Ovary (tissue), 9 donors: ENCODE results near the gene CENPL. TPM values are rescaled to one million over a fixed set of nuclear protein-coding genes. Genes with fewer than 3 reads are reported as not detected.
A peak's percentile ranks its signal among the peaks of the same experiment; 100 is the strongest.

ENCODE experiments used
- DNase-seq, 5 donors: peaks; one replicate each; pipeline ENCODE4 v3.0.0-alpha.2; 2019 to 2020
- H3K27ac ChIP-seq, 2 donors: fragments of 200-600 bp; one replicate each; pipeline versions ENCODE4 v1.5.1 to v1.8.0; 2019 to 2022
- H3K27me3 ChIP-seq: fragments of 200-600 bp; one replicate; pipeline ENCODE4 v1.8.0; 2022
- H3K36me3 ChIP-seq: fragments of 200-600 bp; sonication (generic); one replicate; pipeline ENCODE4 v1.5.1; 2019
- H3K4me1 ChIP-seq: one replicate; pipeline ENCODE4 v1.8.1; 2013; ENCODE audit warnings: mild to moderate bottlenecking, moderate library complexity; ENCODE audit not compliant: insufficient read depth
- H3K4me3 ChIP-seq: fragments of 200-600 bp; sonication (generic); one replicate; pipeline ENCODE4 v1.5.1; 2017
- H3K9me3 ChIP-seq, 2 donors: fragments of 200-600 bp in 1 of 2; sonication (generic) in 1 of 2; one replicate each; pipeline versions ENCODE4 v1.5.1 to v1.8.1; 2013 to 2019; ENCODE audit warnings: mild to moderate bottlenecking in 1 of 2, moderate library complexity in 1 of 2
- CTCF ChIP-seq, 3 donors: fragments of 450-650 bp in 2 of 3; fragments of 200-600 bp in 1 of 3; IDR thresholded peaks; one replicate each; pipeline versions ENCODE4 v1.5.1 to v1.8.0; 2016 to 2022; ENCODE audit warnings: antibody characterized with exemption in 3 of 3, mild to moderate bottlenecking in 1 of 3
- EP300 ChIP-seq: sonication (generic); formaldehyde crosslinking; IDR thresholded peaks from one replicate; pipeline ENCODE4 v1.6.1; 2017; ENCODE audit warnings: antibody characterized with exemption
- POLR2A ChIP-seq: fragments of 450-650 bp; IDR thresholded peaks from one replicate; pipeline ENCODE4 v1.6.1; 2017; ENCODE audit warnings: antibody characterized with exemption, mild to moderate bottlenecking, moderate library complexity
- WGBS, 3 donors: extraction: QIAGEN DNeasy Blood & Tissue Kit in 1 of 3; methylation state at CpG; one replicate each; pipeline versions ENCODE4 v1.1.5 to v1.1.7; 2013 to 2017; 5-methylcytosine and 5-hydroxymethylcytosine counted together
- intact Hi-C, 4 donors: fragments of 100-400 bp; cut with DNase I; formaldehyde crosslinking; loops; one replicate each; pipeline versions ENCODE4 v1.11.0 to v1.15.1; 2022 to 2023
- polyA plus RNA-seq, 2 donors: library from polyadenylated mRNA; stranded (reverse); fragments of 200-250 nt in 1 of 2; fragments of 350-450 nt in 1 of 2; fragmentation: Illumina TruSeq in 1 of 2; extraction: RNeasy Lipid Tissue Mini Kit (QIAGEN cat#74804) in 1 of 2; gene quantifications; one replicate each; pipeline ENCODE4 v1.2.3, GENCODE V29; 2013 to 2014
- total RNA-seq, 7 donors: library from RNA; depleted of rRNA in 2 of 7; stranded (reverse); fragments of >200 nt in 2 of 7; fragmentation: NEBNext Ultra II Directional in 3 of 7; extraction: Animal tissue kit (Norgen Biotek cat#: 25700) in 3 of 7; gene quantifications; one replicate each; pipeline versions ENCODE4 v1.1.0 to v1.2.4, GENCODE V29; 2016 to 2023
- donor health status: DM: no; HTN: no; CAD: no; lungs with moderate emphysema.
- donor health status: DM: no; HTN: no; CAD: no.
- donor health status: Bipolar disorder and iron deficiency.
- donor health status: DM: yes; HTN: yes; CAD: no.
- donor health status: DM: no; HTN: no; CAD: no.
- donor health status: DM: yes; HTN: yes; CAD: no.

Gene CENPL
- total and polyA plus RNA-seq, 9 donors: 1.1 to 5.6 (median 3.1) TPM

DNA sequence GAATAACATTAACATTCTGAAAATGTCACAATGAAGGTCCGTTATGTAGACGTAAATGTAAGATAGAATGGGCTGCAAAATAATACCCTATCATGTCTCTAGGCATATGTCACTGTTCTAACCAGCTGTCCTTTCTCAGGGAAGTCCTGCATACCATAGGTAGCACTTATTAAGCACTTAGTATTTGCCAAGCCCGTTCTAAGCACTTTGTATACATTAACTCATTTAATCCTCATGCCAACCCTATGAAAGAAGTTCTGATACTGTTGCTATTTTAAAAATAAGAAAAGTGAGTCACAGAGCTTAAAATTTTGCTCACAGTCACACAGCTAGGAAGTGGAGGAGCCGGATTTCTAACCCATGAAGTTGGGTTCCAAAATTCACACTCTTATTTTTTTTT lies 27.4 kb upstream of the CENPL start:
- Histone ChIP-seq H3K9me3 (no peaks in the 10 kb centered on the region), H3K27ac (no peak overlapping the region), H3K4me1 (no peaks in the 10 kb centered on the region), H3K36me3 (no peaks in the 10 kb centered on the region), H3K27me3 (no peaks in the 10 kb centered on the region), H3K4me3 (no peak overlapping the region)
- WGBS, 3 donors: 81 to 86% (median 84%) methylated on average over 4 of the region's 4 CpGs
- TF ChIP-seq CTCF (IDR thresholded peaks at IDR 0.05) (no peak), POLR2A (no peak), EP300 (no peak)
- intact Hi-C loops: no loop called here
- DNase-seq: no peak

DNA sequence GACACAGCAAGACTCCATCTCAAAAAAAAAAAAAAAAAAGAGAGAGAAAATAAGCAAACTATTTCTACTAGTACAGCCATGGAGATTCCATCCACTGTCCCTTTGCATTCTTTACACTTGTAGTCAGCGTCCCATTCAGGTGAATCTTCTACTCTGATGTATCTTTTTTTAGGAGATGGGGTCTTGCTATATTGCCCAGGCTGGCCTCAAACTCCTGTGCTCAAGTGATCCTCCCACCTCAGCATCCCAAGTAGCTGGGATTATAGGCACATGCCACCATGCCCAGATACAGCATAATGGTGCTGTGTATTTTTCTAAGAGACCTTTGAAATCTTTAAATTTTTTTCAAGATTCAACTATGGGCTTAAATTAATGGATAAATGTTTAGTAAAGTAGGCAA lies 8.1 kb upstream of the CENPL start:
- H3K27me3 ChIP-seq: no peaks in the 10 kb centered on the region
- H3K4me1 ChIP-seq: no peaks in the 10 kb centered on the region
- no peaks in the 10 kb centered on the region for H3K9me3 ChIP-seq
- no peaks in the 10 kb centered on the region for H3K36me3 ChIP-seq
- intact Hi-C loops: no loop called here
- TF ChIP-seq EP300 (no peak), POLR2A (no peak), CTCF (IDR thresholded peaks at IDR 0.05) (no peak)
- H3K4me3 ChIP-seq: no peak overlapping the region
- WGBS, 3 donors: 96 to 100% (median 100%) methylated on average over 1 of the region's 1 CpG
- no peak for DNase-seq
- no peak overlapping the region for H3K27ac ChIP-seq

- H3K4me1 ChIP-seq: peaks cover 2% of the 10 kb centered on the region
- no peaks in the 10 kb centered on the region for H3K27me3 ChIP-seq
- H3K4me3 ChIP-seq: no peak overlapping the region
- WGBS, 3 donors: 84 to 94% (median 94%) methylated on average over 2 of the region's 2 CpGs
- no peak for DNase-seq
- TF ChIP-seq POLR2A (no peak), EP300 (no peak), CTCF (IDR thresholded peaks at IDR 0.05) (no peak)
- no peaks in the 10 kb centered on the region for H3K9me3 ChIP-seq
- H3K36me3 ChIP-seq: no peaks in the 10 kb centered on the region
- intact Hi-C loops: loop anchor here (5.0 to 10.0 kb wide), 3 partner anchors 403 to 413 kb away; no protein-coding TSS in a partner anchor
- no peak overlapping the region for H3K27ac ChIP-seq
These were observed 2.9 kb upstream of the CENPL start for GRCh38 chr1:173827611-173828010.

DNA sequence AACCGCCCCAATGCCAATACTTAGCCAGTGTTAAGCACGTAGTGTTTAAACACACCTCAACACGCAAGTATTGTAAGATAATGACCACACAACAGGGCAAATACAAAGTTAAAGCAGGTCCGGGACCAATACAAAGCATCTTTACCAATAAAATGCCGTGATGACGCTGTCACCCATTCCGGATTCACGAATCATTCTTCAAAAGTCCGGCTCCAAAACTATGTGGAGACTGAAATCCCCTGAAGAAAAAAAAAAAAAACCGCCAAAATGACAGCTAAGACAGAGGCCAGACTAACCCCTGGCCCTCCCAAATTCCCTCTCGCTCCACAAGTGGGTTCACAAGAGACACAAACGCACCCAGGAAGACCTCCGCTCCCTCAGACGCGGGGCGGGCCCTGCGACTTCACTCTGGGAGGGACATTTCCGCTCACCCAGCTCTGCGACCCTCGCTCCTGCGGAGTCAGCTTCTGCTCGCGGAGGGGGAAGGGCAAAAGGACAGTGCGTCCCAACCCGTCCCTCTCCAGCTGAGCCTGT lies 835 bp downstream of the CENPL start:
- no peaks in the 10 kb centered on the region for H3K36me3 ChIP-seq
- intact Hi-C loops: loop anchor here in 3 of 4 donors (5.0 to 10.0 kb wide), 3 partner anchors 347 to 409 kb away; partner anchors contain the start of gene PRDX6 (in 1 of the 3)
- H3K9me3 ChIP-seq: no peaks in the 10 kb centered on the region
- peak overlapping the region; percentile 43 to 84 for H3K27ac ChIP-seq
- no peak for DNase-seq
- no peaks in the 10 kb centered on the region for H3K27me3 ChIP-seq
- H3K4me1 ChIP-seq: peaks cover 2% of the 10 kb centered on the region
- 0 to 1% (median 0%) methylated on average over 25 of the region's 25 CpGs for WGBS, 3 donors
- H3K4me3 ChIP-seq: peak overlapping the region; percentile 65
- TF ChIP-seq POLR2A: no peak
- TF ChIP-seq EP300: no peak
- TF ChIP-seq CTCF (IDR thresholded peaks at IDR 0.05): no peak
